ENCODE results near the gene ANKRD11. TPM values are rescaled to one million over a fixed set of nuclear protein-coding genes. Genes with fewer than 3 reads are reported as not detected.
"Not testable (repeated sequence)": the region's sequence is repeated elsewhere in the genome, so short reads cannot be mapped to it uniquely, and the experiment has no call there.

Gene ANKRD11
- total RNA-seq, 2 experiments from 2014 or later: 157 to 175 TPM

DNA sequence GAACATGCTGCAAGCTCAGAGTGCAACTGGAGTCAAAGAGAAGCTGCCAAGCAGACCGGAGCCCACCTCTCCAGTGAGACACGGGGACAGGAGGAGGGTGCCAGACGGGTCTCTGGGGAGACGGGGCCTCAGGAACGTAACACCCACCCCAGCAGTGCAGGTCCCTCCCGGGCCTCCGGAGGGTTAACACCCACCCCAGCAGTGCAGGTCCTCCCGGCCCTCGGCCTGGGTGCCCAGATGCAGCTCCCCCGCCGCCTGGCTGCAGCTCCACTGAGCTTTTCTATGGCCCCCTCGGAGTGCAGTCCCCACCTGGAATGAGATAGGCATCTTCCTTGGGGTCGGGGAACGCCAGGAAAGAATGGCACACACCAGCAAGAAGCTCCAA lies 182.9 kb downstream of the ANKRD11 start:
- Mint-ChIP-seq H3K27ac (no peak overlapping the region), H3K36me3 (ENCODE audit: low read depth) (peaks cover 75% of the 10 kb centered on the region), H3K27me3 (ENCODE audit: low read depth) (no peaks in the 10 kb centered on the region), H3K9me3 (ENCODE audit: insufficient read depth) (no peaks in the 10 kb centered on the region), H3K4me3 (no peak overlapping the region), H3K4me1 (ENCODE audit: low read depth) (peaks cover 66% of the 10 kb centered on the region)
- ATAC-seq (no peak), DNase-seq (no peak)
- ChIA-PET CTCF (interaction anchor here (0.8 to 1.4 kb wide), 3 partner anchors 11 to 89 kb away, joined by 3 read pairs; no protein-coding TSS in a partner anchor), POLR2A (interaction anchor here (1.3 kb wide), 1 partner anchor 11 kb away, joined by 4 read pairs; no protein-coding TSS in a partner anchor)

DNA sequence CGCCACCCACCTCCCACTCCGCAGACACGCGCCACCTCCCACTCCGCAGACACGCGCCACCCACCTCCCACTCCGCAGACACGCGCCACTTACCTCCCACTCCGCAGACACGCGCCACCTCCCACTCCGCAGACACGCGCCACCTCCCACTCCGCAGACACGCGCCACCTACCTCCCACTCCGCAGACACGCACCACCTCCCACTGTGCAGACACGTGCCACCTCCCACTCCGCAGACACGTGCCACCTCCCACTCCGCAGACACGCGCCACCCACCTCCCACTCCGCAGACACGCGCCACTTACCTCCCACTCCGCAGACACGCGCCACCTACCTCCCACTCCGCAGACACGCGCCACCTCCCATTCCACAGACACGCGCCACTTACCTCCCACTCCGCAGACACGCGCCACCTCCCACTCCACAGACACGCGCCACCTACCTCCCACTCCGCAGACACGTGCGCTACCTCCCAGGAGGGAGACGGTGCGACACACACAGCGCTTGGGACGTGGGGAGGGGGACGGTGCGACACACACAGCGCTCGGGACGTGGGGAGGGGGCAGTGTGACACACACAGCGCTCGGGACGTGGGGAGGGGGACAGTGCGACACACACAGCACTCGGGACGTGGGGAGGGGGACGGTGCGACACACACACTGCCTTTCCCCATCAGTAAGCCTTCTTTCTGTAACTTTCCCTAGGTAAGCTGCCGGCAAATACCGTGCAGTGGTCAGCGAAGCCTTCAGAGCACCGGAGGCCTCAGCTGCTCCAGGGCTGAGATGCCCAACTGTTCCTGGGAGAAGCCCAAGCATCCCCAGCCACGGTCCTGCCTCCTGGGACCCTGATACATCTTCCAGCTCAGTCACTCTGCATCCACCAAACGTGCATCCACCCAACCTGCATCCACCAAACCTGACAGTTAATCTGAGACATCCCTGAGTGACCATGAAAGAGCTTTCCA lies 183.6 kb downstream of the ANKRD11 start:
- Mint-ChIP-seq H3K36me3 (ENCODE audit: low read depth) (peaks cover 69% of the 10 kb centered on the region), H3K4me1 (ENCODE audit: low read depth) (peaks cover 60% of the 10 kb centered on the region)
- not testable (repeated sequence) for H3K27ac Mint-ChIP-seq; H3K4me3 Mint-ChIP-seq; DNase-seq; H3K27me3 Mint-ChIP-seq (ENCODE audit: low read depth); ATAC-seq; H3K9me3 Mint-ChIP-seq (ENCODE audit: insufficient read depth)
- ChIA-PET POLR2A (interaction anchor here (1.3 kb wide), 1 partner anchor 10 kb away, joined by 4 read pairs; no protein-coding TSS in a partner anchor), CTCF (interaction anchor here (0.8 to 1.4 kb wide), 3 partner anchors 11 to 89 kb away, joined by 3 read pairs; no protein-coding TSS in a partner anchor)

- no peaks in the 10 kb centered on the region for H3K9me3 Mint-ChIP-seq (ENCODE audit: insufficient read depth)
- H3K4me1 Mint-ChIP-seq (ENCODE audit: low read depth): peaks cover 45% of the 10 kb centered on the region
- ATAC-seq (no peak), DNase-seq (no peak)
- ChIA-PET CTCF (no interaction called here), POLR2A (no interaction called here)
- H3K36me3 Mint-ChIP-seq (ENCODE audit: low read depth): peaks cover 59% of the 10 kb centered on the region
- no peaks in the 10 kb centered on the region for H3K27me3 Mint-ChIP-seq (ENCODE audit: low read depth)
- H3K27ac Mint-ChIP-seq: peak overlapping the region; percentile 39
- H3K4me3 Mint-ChIP-seq: no peak overlapping the region
These were observed 185.2 kb downstream of the ANKRD11 start for GRCh38 chr16:89304941-89305705.

DNA sequence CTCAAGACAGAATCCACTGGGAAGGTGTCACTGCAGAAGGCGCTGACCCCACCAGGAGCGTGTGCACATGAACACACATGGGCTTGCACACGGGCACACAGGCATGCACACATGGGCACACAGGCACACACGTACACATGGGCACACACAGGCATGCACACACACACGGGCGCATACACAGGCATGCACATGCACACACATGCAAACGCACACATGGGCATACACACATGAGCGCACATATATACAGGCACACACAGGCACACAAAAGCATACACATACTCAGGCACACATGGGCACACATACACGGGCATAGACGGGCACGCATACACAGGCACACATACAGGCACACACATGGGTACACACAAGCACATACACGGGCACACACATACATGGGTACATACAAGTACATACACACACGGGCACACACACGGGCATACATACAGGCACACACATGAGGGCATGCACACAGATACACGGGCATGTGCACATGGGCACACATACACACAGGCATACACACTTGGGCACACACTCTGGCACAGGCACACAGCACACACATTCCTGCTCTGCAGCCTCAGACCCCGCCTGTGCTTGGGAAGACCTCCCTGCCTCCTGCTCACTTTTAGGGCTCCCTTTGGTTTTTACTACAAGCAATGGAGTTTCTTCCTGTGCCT lies 186.0 kb downstream of the ANKRD11 start:
- POLR2A ChIA-PET: no interaction called here
- CTCF ChIA-PET: interaction anchor here (1.5 kb wide), 2 partner anchors 9 to 15 kb away, joined by 3 to 5 read pairs; no protein-coding TSS in a partner anchor
- ATAC-seq: no peak
- no peaks in the 10 kb centered on the region for H3K27me3 Mint-ChIP-seq (ENCODE audit: low read depth)
- no peaks in the 10 kb centered on the region for H3K9me3 Mint-ChIP-seq (ENCODE audit: insufficient read depth)
- no peak overlapping the region for H3K4me3 Mint-ChIP-seq
- peaks cover 52% of the 10 kb centered on the region for H3K36me3 Mint-ChIP-seq (ENCODE audit: low read depth)
- H3K27ac Mint-ChIP-seq: peak overlapping the region; percentile 73
- no peak for DNase-seq
- peaks cover 37% of the 10 kb centered on the region for H3K4me1 Mint-ChIP-seq (ENCODE audit: low read depth)

- Mint-ChIP-seq H3K36me3 (ENCODE audit: low read depth) (peaks cover 46% of the 10 kb centered on the region), H3K27me3 (ENCODE audit: low read depth) (no peaks in the 10 kb centered on the region), H3K4me3 (peak overlapping the region; percentile 5), H3K9me3 (ENCODE audit: insufficient read depth) (no peaks in the 10 kb centered on the region), H3K27ac (peak overlapping the region; percentile 73), H3K4me1 (ENCODE audit: low read depth) (peaks cover 36% of the 10 kb centered on the region)
- DNase-seq (no peak), ATAC-seq (no peak)
- POLR2A ChIA-PET: no interaction called here
- CTCF ChIA-PET: interaction anchor here (1.5 kb wide), 2 partner anchors 10 to 15 kb away, joined by 3 to 5 read pairs; no protein-coding TSS in a partner anchor
These were observed 186.7 kb downstream of the ANKRD11 start for GRCh38 chr16:89303617-89304016.

- Mint-ChIP-seq H3K27ac (peak overlapping the region; percentile 30), H3K4me1 (ENCODE audit: low read depth) (peaks cover 48% of the 10 kb centered on the region)
These were observed 189.4 kb downstream of the ANKRD11 start for GRCh38 chr16:89300976-89301360.

DNA sequence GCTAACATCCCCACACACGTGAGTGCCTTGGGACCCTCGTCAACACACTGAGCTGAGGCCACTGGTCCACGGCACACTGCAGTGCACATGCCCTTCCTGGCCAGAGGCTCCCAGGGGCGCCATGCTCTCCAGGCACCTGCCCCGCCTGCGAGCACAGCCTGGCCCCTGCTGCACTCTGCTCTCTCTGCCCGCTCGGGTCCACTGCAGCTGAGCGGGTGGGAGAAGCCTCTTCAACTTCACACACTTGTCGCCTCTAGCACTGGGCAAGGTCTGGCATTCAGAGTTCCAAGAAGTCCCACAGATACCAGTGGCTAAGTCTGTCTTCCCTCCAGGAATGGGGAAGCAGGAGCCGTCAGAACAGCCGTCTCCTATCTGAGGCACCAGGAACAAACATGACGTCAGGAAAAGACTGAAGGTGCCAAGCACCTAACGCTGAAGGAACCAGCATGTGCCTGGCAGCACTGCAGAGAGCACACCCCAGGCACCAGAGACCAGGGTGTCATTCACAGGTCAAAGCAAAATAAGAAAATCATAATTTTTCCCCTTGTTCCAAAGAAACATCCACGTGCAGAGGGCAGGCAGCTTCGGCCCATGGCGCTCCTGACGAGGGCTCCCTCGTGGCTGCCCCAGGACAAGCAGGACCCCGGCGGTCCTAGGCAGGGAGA lies 189.9 kb downstream of the ANKRD11 start:
- Mint-ChIP-seq H3K27me3 (ENCODE audit: low read depth) (no peaks in the 10 kb centered on the region), H3K4me1 (ENCODE audit: low read depth) (peaks cover 52% of the 10 kb centered on the region), H3K27ac (peak overlapping the region; percentile 54), H3K9me3 (ENCODE audit: insufficient read depth) (no peaks in the 10 kb centered on the region), H3K4me3 (no peak overlapping the region), H3K36me3 (ENCODE audit: low read depth) (peaks cover 45% of the 10 kb centered on the region)
- ATAC-seq (no peak), DNase-seq (no peak)
- ChIA-PET POLR2A (no interaction called here), CTCF (no interaction called here)

More at GRCh38 chr16:89300976-89301360, 189.4 kb downstream of the ANKRD11 start:
- Mint-ChIP-seq H3K4me3 (no peak overlapping the region), H3K27me3 (ENCODE audit: low read depth) (no peaks in the 10 kb centered on the region), H3K36me3 (ENCODE audit: low read depth) (peaks cover 45% of the 10 kb centered on the region), H3K9me3 (ENCODE audit: insufficient read depth) (no peaks in the 10 kb centered on the region)
- ChIA-PET CTCF (no interaction called here), POLR2A (no interaction called here)
- no peak for DNase-seq
- no peak for ATAC-seq

DNA sequence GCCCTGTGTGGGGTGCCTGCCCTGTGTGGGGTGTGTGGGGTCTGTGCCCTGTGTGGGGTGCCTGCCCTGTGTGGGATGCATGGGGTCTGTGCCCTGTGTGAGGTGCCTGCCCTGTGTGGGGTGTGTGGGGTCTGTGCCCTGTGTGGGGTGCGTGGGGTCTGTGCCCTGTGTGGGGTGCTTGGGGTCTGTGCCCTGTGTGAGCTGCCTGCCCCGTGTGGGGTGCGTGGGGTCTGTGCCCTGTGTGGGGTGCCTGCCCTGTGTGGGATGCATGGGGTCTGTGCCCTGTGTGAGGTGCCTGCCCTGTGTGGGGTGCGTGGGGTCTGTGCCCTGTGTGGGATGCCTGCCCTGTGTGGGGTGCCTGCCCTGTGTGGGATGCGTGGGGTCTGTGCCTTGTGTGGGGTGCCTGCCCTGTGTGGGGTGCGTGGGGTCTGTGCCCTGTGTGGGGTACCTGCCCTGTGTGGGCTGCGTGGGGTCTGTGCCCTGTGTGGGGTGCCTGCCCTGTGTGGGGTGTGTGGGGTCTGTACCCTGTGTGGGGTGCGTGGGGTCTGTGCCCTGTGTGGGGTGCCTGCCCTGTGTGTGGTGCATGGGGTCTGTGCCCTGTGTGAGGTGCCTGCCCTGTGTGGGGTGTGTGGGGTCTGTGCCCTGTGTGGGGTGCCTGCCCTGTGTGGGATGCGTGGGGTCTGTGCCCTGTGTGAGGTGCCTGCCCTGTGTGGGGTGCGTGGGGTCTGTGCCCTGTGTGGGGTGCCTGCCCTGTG lies 190.8 kb downstream of the ANKRD11 start:
- H3K36me3 Mint-ChIP-seq (ENCODE audit: low read depth): peaks cover 40% of the 10 kb centered on the region
- CTCF ChIA-PET; DNase-seq; H3K4me3 Mint-ChIP-seq; H3K9me3 Mint-ChIP-seq (ENCODE audit: insufficient read depth); H3K27ac Mint-ChIP-seq; ATAC-seq; H3K27me3 Mint-ChIP-seq (ENCODE audit: low read depth); POLR2A ChIA-PET: not testable (repeated sequence)
- peaks cover 55% of the 10 kb centered on the region for H3K4me1 Mint-ChIP-seq (ENCODE audit: low read depth)

DNA sequence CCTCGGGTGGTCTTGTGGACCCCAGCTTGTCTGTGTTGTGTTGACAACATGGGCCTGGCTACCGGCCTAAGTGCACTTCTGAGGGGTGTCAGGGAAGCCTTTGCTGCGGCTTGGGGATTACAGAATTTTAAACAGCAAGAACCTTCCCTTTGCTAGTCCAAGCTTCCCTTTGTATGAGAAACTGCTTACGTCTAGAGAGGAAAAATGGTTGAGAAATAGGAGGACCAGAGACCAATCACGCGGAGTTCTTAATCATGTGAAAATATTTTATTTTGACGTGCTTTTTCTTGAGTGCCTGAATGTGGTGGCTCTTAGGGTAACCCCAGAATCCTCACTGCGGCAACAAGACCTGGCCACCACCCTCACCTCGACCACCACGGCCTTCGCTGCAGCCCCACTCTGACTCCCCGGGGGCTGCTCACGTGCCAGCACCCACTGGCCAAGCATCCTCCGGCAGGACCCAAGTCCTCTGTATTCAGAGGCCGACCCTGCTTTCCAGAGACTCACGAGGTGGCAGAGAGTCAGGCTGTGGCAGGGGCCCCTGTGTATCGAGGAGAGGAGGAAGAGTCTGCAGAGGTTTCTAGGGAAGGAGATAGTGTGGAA lies 191.6 kb downstream of the ANKRD11 start:
- ChIA-PET CTCF (interaction anchor here (1.5 to 2.1 kb wide), 2 partner anchors 10 kb away, joined by 4 to 10 read pairs; no protein-coding TSS in a partner anchor), POLR2A (interaction anchor here (0.7 kb wide), 1 partner anchor 17 kb away, joined by 3 read pairs; no protein-coding TSS in a partner anchor)
- Mint-ChIP-seq H3K27me3 (ENCODE audit: low read depth) (no peaks in the 10 kb centered on the region), H3K4me3 (no peak overlapping the region), H3K36me3 (ENCODE audit: low read depth) (peaks cover 32% of the 10 kb centered on the region), H3K9me3 (ENCODE audit: insufficient read depth) (no peaks in the 10 kb centered on the region), H3K4me1 (ENCODE audit: low read depth) (peaks cover 52% of the 10 kb centered on the region), H3K27ac (peak overlapping the region; percentile 77)
- DNase-seq (no peak), ATAC-seq (no peak)

GRCh38 chr16:89297910-89298545 lies 192.3 kb downstream of the ANKRD11 start:
- Mint-ChIP-seq H3K4me3 (no peak overlapping the region), H3K36me3 (ENCODE audit: low read depth) (peaks cover 27% of the 10 kb centered on the region), H3K27ac (peak overlapping the region; percentile 77), H3K27me3 (ENCODE audit: low read depth) (no peaks in the 10 kb centered on the region), H3K4me1 (ENCODE audit: low read depth) (peaks cover 48% of the 10 kb centered on the region), H3K9me3 (ENCODE audit: insufficient read depth) (no peaks in the 10 kb centered on the region)
- POLR2A ChIA-PET: interaction anchor here (0.7 kb wide), 1 partner anchor 17 kb away, joined by 3 read pairs; no protein-coding TSS in a partner anchor
- CTCF ChIA-PET: interaction anchor here (1.5 to 2.1 kb wide), 3 partner anchors 9 to 211 kb away, joined by 4 to 10 read pairs (median 10); partner anchors contain the start of gene SPG7
- DNase-seq (no peak), ATAC-seq (peak; percentile 16)

Data from activated CD8-positive, alpha-beta T cell treated with anti-CD3 and anti-CD28 coated beads, Interleukin-2, amount 10 ng/mL, durations not matched to agents 7 days and 5 days (primary cell).